ENCODE measurements around the gene SPRN.
"Not testable (repeated sequence)": the region's sequence is repeated elsewhere in the genome, so short reads cannot be mapped to it uniquely, and the experiment has no call there.

Gene SPRN

DNA sequence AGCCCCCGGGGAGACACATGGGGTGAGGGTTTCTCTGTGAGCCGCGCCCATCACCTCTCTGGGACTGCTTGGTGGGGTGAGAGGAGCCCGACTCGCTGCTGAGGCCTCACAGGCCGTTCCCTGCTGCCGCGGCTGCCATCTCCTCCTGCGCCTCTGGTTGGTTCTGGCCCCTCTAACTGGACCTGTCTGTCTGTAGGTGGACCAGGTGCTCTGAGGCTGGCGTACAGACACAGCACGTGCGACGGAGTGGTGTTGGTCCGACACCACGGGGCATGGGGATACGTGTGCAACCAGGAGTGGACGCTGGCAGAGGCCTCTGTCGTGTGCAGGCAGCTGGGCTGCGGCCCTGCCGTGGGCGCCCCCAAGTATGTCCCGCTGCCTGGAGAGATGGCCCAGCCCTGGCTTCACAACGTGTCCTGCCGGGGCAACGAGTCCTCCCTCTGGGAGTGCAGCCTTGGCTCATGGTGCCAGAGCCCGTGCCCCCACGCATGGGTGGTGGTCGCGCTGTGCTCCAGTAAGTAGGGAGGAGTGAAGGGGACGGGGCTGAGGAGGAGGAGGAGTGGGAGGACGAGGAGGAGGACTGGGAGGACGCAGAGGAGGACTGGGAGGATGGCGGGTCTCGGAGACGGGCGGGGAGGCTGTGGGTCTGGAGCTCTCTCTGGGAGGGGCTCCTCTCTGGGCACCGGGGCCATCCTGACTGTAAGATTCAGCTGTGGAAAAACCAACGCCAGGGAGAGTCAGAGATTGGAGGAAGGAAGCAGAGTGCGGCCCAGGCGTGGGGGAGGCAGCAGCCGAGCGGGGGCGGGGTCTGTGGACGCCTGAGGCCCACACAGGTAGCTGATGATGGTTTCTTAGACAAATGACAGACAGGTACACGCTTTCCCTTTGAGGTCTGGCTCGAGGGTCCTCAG lies 31.9 kb upstream of the SPRN start:
- no peak for DNase-seq

DNA sequence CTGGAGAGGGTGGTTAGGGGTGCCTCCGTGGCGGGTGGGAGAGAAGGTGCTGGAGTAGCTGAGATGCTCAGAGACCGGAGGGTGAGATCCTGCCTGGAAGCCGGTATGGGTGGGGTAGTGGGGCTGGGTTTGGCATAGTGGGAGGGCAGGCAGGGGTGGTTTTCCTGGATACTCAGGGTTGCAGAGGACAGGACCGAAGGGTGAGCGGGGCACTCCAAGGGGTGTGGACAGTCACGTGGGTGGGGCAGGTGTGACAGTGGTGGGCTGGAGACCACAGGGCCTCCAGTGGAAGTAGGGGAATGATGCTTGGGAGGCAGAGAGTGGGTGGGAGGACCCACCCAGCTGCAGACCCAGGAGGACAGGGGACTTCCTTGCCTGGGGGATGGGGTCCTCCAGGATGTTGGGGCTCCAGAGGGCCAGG lies 31.2 kb upstream of the SPRN start:
- no peak for DNase-seq

- DNase-seq: no peak
Measured at GRCh38 chr10:133455196-133455595, 30.8 kb upstream of the SPRN start.

DNA sequence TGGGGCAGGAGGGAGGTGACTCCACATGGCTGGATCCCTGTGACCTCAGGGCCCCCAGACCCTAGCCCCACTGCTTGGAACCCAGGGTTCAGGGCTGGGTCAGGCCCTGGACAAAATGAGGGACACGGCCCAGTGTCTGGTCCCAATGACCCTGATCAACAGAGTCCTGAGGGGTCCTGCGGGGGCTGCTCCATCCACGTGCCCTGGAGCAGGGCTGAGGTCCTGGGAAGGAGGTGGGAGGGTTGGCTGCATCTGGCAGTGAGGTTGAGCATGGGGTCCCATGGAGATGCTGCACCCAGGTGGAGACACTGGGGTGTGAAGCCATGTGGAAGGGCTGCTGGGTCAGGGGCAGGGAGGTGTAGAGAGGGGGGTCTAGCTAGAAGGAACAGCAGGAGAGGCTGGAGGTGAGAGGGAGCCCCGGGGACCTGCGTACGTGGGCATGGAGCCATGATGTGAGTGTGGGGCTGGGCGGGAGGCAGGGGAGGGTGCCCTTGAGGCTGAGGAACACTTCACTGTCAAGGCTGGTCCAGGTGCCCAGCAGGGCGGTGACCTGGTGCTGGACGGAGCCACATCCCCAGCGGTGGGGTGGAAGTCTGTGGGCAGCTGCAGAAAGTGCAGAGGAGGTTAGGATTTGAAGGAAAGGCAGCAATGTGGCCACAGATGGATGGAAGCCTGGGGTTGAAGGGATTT lies 29.9 kb upstream of the SPRN start:
- no peak for DNase-seq

- no peak for DNase-seq
Measured at GRCh38 chr10:133453516-133454203, 29.2 kb upstream of the SPRN start, which contains the start of gene SCART1. SCART1 (plus strand) TSS chr10:133453945; CDS start chr10:133453998, 53 bp downstream.

DNA sequence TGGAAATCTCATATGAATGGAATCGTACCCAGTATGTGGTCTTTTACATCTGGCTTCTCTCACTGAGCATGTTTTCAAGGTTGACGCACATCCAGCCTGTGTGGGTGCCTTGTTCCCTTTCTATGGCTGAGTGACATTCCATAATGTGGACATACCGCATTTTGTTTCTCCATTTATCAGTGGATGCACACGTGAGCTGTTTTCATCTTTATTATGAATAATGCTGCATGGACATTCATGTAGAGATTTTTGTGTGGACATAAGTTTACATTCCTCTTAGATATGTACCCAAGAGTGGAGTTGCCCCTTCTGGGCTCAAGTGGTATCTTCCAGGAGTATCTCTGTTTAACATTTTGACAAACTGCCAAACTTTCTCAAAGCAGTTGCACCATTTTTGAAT lies 28.0 kb upstream of the SPRN start:
- no peak for DNase-seq

- no peak for DNase-seq
Measured at GRCh38 chr10:133451346-133451745, 26.9 kb upstream of the SPRN start.

DNA sequence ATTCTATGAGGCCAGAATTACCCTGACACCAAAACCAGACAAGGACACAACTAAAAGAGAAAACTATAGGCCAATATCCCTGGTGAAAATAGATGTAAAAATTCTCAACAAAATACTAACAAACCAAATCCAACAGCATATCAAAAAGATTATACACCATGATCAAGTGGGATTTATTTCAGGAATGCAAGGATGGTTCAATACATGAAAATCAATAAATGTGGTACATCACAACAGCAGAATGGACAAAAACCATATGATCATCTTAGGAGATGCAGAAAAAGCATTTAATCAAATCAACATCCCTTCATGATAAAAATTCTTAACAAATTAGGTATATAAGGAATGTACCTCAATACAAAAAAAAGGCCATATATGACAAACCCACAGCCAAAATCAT lies 23.7 kb upstream of the SPRN start:
- DNase-seq: no peak

- DNase-seq: no peak
Measured at GRCh38 chr10:133446979-133447378, 22.6 kb upstream of the SPRN start.

DNA sequence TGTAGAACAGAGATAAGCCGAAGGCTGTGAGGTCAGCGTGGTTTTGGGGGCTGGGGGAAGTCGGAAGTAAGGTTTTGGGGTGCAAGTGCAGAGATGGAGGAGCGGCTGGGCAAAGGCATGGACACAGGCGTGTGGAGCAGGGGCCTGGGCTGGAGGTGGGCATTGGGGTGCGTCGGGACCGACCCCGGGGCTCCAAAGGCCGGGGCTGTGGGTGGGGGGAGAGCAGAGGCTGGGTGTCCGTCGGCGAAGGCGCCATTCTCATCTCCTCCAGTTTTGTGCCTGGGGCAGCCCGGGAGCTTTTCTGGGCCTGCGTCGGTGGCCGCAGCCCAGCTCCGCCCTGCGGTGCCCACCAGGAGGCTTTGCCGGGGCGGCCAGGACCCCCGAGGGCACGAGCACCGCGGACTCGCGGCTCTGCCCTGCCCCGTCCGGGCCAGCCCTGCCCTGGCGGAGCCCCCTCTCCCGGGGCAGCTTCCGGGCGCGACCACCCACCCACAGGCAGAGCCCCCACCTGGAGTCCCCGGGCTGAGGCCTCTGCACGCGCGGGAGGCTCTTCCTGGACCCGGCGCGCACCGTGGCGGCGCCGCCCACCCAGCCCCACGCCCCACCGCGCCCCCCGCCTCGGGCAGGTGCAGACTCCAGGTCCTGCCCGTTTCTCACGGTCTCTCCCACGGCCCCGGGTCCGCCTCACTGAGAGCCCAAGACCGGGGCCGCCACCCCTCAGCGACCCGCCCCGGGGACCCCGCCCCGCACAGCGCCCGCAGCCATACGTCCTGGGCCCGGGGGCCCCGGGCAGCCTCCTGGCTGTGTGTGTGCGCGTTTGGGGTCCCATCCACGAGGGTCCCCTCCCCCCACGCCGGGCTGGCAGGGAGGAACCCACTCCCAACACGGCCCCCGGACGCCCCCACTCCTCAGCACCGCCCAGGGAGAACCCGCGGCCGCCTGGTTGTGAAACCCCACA lies 21.6 kb upstream of the SPRN start:
- no peak for DNase-seq

DNA sequence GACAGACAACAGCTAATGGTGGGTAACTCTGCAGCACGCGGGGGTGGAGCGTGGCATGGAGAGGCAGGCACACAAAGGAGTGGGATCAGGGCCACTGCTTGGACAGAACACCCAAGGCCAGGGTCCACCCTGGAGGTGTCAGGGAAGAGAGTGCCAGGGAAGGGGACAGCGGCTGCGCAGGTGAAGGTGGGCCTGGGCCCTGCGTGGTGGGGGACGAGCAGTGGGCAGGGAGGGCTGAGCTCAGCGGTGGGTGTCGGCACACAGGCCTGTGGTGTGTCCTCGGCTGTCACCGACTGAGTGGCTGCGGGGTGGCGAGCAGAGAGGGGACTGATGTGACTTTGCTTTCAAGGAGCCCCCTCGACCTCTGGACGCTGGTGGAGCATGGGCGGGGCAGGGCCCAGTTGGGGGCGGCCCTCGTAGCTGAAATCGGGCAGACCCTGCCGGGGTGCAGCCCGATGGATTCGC lies 20.9 kb upstream of the SPRN start:
- no peak for DNase-seq

DNA sequence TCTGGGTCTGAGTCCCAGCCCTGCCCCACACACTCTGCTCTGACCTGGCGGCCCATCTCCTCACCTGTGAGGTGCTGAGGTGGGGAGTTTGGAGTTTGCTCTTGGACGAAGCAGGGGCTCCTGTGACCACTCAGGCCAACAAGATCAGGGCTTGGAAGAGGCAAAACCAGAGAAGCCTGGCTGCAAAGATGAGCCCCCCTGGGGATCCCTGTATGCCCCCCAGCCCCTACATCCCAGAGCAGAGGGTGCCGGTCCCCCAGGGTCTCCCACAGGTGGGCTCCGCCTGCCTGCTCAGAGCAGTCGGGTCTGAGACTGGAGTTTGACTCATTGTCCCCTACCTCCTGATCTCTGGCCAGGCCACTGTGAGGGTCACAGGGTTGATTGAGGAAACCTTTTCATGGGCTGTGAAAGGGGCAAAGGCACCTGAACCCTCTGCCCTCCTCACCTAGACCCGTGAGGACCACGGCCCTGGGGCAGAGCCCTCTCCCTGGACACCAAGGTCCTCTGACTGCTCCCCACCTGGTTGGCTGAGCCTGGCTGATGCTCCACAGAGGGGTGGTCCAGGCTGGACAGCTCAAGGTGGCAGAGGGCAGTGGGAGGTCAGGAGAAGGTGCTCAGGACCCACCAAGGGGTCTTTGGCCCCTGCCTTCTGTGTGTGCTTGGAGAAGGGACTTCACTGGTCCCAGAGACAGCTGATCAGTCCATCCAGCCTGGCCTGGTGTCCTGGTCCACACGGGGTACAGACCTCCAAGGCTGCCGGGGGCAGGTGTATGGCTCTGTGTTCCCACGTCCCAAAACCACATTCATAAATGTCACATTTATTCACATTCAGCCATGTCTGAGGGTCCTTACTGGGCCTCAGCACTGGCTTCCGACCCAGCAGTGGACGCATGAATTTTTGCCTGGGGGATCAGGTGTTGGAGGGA lies 20.2 kb upstream of the SPRN start:
- no peak for DNase-seq

DNA sequence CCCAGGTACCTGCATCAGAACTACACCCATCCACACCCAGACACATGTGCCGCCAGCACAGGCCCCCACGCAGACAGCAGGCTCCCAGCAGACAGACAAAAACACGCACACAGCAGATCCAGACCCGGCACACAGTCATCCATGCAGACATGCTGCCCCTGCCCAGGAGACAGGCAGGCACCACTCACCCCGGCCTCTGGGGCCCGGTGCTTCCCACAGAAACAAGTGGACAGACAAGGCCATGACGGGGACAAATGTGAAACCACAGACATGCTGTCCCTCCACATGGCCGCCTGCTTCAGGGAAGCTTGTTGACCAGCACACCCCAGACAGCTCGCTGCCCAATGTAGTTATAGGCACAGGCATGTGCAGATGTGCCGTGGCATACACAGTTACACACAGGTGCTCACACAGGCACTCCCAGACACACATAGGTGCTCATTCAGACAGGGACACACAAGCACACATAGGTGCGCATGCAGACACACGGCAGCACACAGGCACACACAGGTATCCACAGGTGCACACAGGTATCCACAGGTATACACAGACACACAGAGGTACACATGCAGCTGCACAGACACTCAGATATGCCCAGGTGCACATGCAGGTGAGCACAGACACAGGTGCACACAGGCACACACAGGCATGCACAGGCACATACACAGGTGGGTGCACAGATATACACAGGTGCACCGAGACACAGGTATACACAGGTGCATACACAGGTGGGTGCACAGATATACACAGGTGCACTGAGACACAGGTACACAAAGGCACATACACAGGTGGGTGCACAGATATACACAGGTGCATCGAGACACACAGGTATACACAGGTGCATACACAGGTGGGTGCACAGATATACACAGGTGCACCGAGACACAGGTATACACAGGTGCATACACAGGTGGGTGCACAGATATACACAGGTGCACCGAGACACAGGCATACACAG lies 18.8 kb upstream of the SPRN start:
- no peak for DNase-seq

DNA sequence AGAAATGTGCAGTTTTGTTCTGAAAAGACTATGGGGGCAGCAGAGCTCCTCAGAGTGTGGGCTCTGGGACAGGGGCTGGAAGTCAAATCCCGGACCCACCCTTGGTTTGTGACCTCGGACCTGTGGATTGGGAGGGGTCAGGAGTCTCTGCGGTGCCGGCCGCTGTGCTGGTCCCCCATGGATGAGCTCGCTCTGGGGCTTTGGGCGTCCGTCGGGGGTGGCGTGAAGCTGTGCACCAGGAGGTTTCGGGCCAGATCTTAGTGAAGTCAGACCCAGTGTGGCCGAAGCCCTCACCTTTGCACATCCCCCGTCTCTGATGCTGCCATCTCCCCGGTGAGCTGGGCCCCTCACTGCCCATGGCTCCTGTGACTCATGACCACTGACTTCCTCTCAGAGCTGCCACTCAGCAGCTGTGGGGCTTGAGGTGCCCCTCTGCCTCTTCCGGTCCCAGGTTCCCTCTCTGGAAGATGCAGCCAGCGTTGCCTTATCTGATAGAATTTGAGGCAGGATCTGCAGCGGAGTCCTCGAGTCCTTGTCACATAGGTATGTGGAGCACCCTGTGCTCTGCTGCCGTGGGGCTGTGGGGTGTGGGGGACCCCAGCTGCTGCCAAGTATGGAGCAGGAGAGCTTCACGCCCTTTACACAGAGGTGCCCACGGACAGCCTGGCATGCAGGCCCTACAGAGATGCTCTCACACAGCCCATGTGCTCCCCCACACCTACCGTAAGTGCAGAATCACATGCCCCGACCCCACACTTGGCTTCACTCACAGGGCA lies 18.0 kb upstream of the SPRN start:
- DNase-seq: no peak

- DNase-seq: no peak
Measured at GRCh38 chr10:133441780-133442179, 17.4 kb upstream of the SPRN start.

DNA sequence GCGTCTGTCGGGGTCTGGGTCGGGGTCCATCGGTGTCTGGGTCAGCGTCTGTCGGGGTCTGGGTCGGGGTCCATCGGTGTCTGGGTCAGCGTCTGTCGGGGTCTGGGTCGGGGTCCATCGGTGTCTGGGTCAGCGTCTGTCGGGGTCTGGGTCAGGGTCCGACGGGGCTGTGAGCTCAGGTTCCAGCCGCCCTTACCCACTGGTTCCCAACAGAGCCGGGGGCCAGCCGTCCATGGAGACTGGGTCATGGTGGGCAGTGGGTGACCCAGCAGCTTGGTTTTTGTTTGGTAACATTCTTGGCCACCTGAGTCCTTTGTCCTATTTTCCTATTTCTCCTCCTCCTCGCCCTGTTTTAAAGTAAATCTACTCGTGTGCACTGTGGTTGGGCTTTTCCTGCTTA lies 16.9 kb upstream of the SPRN start:
- not testable (repeated sequence) for DNase-seq

- DNase-seq: no peak
Measured at GRCh38 chr10:133440633-133441285, 16.3 kb upstream of the SPRN start.

Measured in NCI-H187 treated with DMSO at 0.1 percent for 48 hours (cell line).